H1 (cell line): Measurements from ENCODE around the gene KIAA0319L. TPM values are rescaled to one million over a fixed set of nuclear protein-coding genes. Genes with fewer than 3 reads are reported as not detected.

Source experiments
- CTCF ChIA-PET: fragments of 300-600 bp; sonication (Branson Sonifier 250); formaldehyde crosslinking; loops from one replicate; lab custom pipeline; 2021; ENCODE audit not compliant: partially characterized antibody; lab: Charles Lee
- POLR2A ChIA-PET: fragments of 300-600 bp; sonication (Branson Sonifier 250); formaldehyde crosslinking; loops from one replicate; lab custom pipeline; 2021; ENCODE audit warnings: inconsistent platforms; ENCODE audit not compliant: partially characterized antibody; lab: Charles Lee
- DNase-seq, 2 experiments: peaks; one replicate each; pipeline versions ENCODE4 v3.0.0 to v3.0.0-alpha.2; 2010 to 2022; ENCODE audit warnings: low spot score in 2 of 2, low read depth in 1 of 2, mixed read lengths in 1 of 2
- FAIRE-seq: peaks from 2 replicates; lab custom pipeline; 2011; peaks lifted over from hg19 to GRCh38; lab: Jason Lieb, UNC
- H2AFZ ChIP-seq: 2 replicates; pipeline ENCODE4 v1.8.1; 2012; ENCODE audit warnings: low read length, inconsistent platforms
- H2AK5ac ChIP-seq: 2 replicates; pipeline ENCODE4 v1.6.1; 2013; ENCODE audit warnings: low read depth, low read length
- H2BK120ac ChIP-seq: replicated peaks from 2 replicates; pipeline ENCODE3; 2013; ENCODE audit warnings: low read depth, low read length, inconsistent platforms
- H2BK12ac ChIP-seq: 2 replicates; pipeline ENCODE4 v1.6.1; 2013; ENCODE audit warnings: low read depth, low read length
- H2BK15ac ChIP-seq: 2 replicates; pipeline ENCODE4 v1.6.1; 2013; ENCODE audit warnings: low read length
- H2BK20ac ChIP-seq: 2 replicates; pipeline ENCODE4 v1.6.1; 2013; ENCODE audit warnings: low read length
- H2BK5ac ChIP-seq: 2 replicates; pipeline ENCODE4 v1.6.1; 2013; ENCODE audit warnings: low read depth, low read length
- H3K14ac ChIP-seq: 2 replicates; pipeline ENCODE4 v1.6.1; 2013; ENCODE audit warnings: inconsistent platforms; ENCODE audit not compliant: insufficient read length
- H3K18ac ChIP-seq: 2 replicates; pipeline ENCODE4 v1.6.1; 2013; ENCODE audit warnings: low read length; ENCODE audit errors: extremely low read depth
- H3K23ac ChIP-seq: 2 replicates; pipeline ENCODE4 v1.6.1; 2013; ENCODE audit warnings: inconsistent platforms; ENCODE audit not compliant: insufficient read length
- H3K23me2 ChIP-seq: 2 replicates; pipeline ENCODE4 v1.6.1; 2013; ENCODE audit warnings: low read depth, low read length
- H3K27ac ChIP-seq: 2 replicates; pipeline ENCODE4 v1.6.1; 2011; ENCODE audit warnings: low read depth, low read length, inconsistent platforms
- H3K27me3 ChIP-seq, 4 experiments: replicated peaks in 1 of 4; 1 replicate in 1 of 4; 2 replicates in 3 of 4; pipeline versions ENCODE4 v1.6.1 to v1.8.1; 2011 to 2013; ENCODE audit warnings: low read length in 3 of 4, mild to moderate bottlenecking in 3 of 4, inconsistent platforms in 2 of 4, mixed read lengths in 2 of 4, moderate library complexity in 1 of 4; ENCODE audit not compliant: control insufficient read depth in 3 of 4, insufficient read depth in 3 of 4; ENCODE audit errors: extremely low read depth in 1 of 4
- H3K36me3 ChIP-seq, 4 experiments: 2 replicates each; pipeline versions ENCODE4 v1.6.1 to v1.8.1; 2011 to 2013; ENCODE audit warnings: mild to moderate bottlenecking in 4 of 4, low read length in 3 of 4, moderate library complexity in 2 of 4, control low read depth in 1 of 4, inconsistent platforms in 1 of 4; ENCODE audit not compliant: insufficient read depth in 4 of 4, control insufficient read depth in 2 of 4
- H3K4ac ChIP-seq: replicated peaks from 2 replicates; pipeline ENCODE3; 2013; ENCODE audit warnings: low read length, low read depth, mixed read lengths, inconsistent platforms; ENCODE audit not compliant: insufficient read length
- H3K4me1 ChIP-seq, 4 experiments: replicated peaks in 1 of 4; 1 replicate in 1 of 4; 2 replicates in 3 of 4; pipeline versions ENCODE4 v1.6.1 to v1.8.1; 2011 to 2013; ENCODE audit warnings: low read length in 3 of 4, inconsistent platforms in 2 of 4, mixed read lengths in 1 of 4; ENCODE audit not compliant: insufficient read depth in 4 of 4, control insufficient read depth in 3 of 4
- H3K4me2 ChIP-seq, 2 experiments: 2 replicates each; pipeline versions ENCODE4 v1.6.1 to v1.8.1; 2011 to 2013; ENCODE audit warnings: low read depth in 2 of 2, low read length in 2 of 2, control low read depth in 1 of 2, inconsistent platforms in 1 of 2, mild to moderate bottlenecking in 1 of 2; ENCODE audit not compliant: insufficient read depth in 1 of 2
- H3K4me3 ChIP-seq, 4 experiments: fragments of 200-600, 300-600 bp in 1 of 4; sonication (generic), shearing (Covaris generic), sonication (Bioruptor Twin) in 1 of 4; 2 replicates each; pipeline versions ENCODE4 v1.5.1 to v1.8.1; 2011 to 2016; ENCODE audit warnings: low read length in 4 of 4, low read depth in 3 of 4, control low read depth in 2 of 4, inconsistent platforms in 2 of 4, mild to moderate bottlenecking in 2 of 4, mixed read lengths in 1 of 4, moderate library complexity in 1 of 4; ENCODE audit not compliant: insufficient read depth in 2 of 4; ENCODE audit errors: extremely low read depth in 1 of 4
- H3K56ac ChIP-seq: replicated peaks from 2 replicates; pipeline ENCODE3; 2013; ENCODE audit warnings: low read depth, mild to moderate bottlenecking, mixed read lengths, low read length, inconsistent platforms; ENCODE audit not compliant: insufficient read length
- H3K79me1 ChIP-seq: 2 replicates; pipeline ENCODE4 v1.6.1; 2013; ENCODE audit warnings: low read depth, low read length, control low read depth
- H3K79me2 ChIP-seq, 2 experiments: 2 replicates each; pipeline versions ENCODE4 v1.6.1 to v1.8.1; 2012 to 2013; ENCODE audit warnings: low read length in 2 of 2, mild to moderate bottlenecking in 2 of 2, inconsistent platforms in 1 of 2; ENCODE audit not compliant: insufficient read depth in 2 of 2, control insufficient read depth in 1 of 2
- H3K9ac ChIP-seq, 4 experiments: replicated peaks in 1 of 4; 1 replicate in 1 of 4; 2 replicates in 3 of 4; pipeline versions ENCODE4 v1.6.1 to v1.8.1; 2011 to 2013; ENCODE audit warnings: low read depth in 3 of 4, low read length in 3 of 4, control low read depth in 2 of 4, mild to moderate bottlenecking in 2 of 4, moderate library complexity in 2 of 4, inconsistent platforms in 1 of 4; ENCODE audit errors: extremely low read depth in 1 of 4
- H3K9me3 ChIP-seq, 2 experiments: 2 replicates each; pipeline versions ENCODE4 v1.6.1 to v1.8.1; 2012 to 2013; ENCODE audit warnings: mild to moderate bottlenecking in 2 of 2, moderate library complexity in 2 of 2, control low read depth in 1 of 2, inconsistent platforms in 1 of 2, low read depth in 1 of 2, low read length in 1 of 2, mixed read lengths in 1 of 2; ENCODE audit not compliant: insufficient read depth in 2 of 2
- H4K20me1 ChIP-seq, 2 experiments: replicated peaks in 1 of 2; 2 replicates each; pipeline versions ENCODE3 to v1.8.1; 2011 to 2013; ENCODE audit warnings: inconsistent platforms in 2 of 2, low read length in 2 of 2, mild to moderate bottlenecking in 1 of 2; ENCODE audit not compliant: insufficient read depth in 2 of 2, control insufficient read depth in 1 of 2
- H4K5ac ChIP-seq: 2 replicates; pipeline ENCODE4 v1.6.1; 2013; ENCODE audit warnings: low read length, low read depth, mixed read lengths, inconsistent platforms; ENCODE audit not compliant: insufficient read length
- H4K8ac ChIP-seq: 2 replicates; pipeline ENCODE4 v1.8.0; 2013; ENCODE audit warnings: mild to moderate bottlenecking, moderate library complexity, low read length, inconsistent platforms; ENCODE audit not compliant: insufficient read depth; ENCODE audit errors: extremely low read depth
- H4K91ac ChIP-seq: replicated peaks from 2 replicates; pipeline ENCODE3; 2013; ENCODE audit warnings: low read length, mixed read lengths, inconsistent platforms; ENCODE audit not compliant: insufficient read length
- BACH1 ChIP-seq: IDR thresholded peaks from 2 replicates; pipeline ENCODE4 v1.6.1; 2012; ENCODE audit warnings: low read length, improper control_type of control experiment
- BCL11A ChIP-seq, 2 experiments: IDR thresholded peaks; one replicate each; pipeline ENCODE4 v1.6.1; 2011; ENCODE audit warnings: low read depth in 2 of 2, low read length in 2 of 2, mild to moderate bottlenecking in 2 of 2
- GABPA ChIP-seq: IDR thresholded peaks from 2 replicates; pipeline ENCODE4 v1.6.1; 2011; ENCODE audit warnings: mild to moderate bottlenecking, low read length, moderate library complexity, borderline replicate concordance; ENCODE audit not compliant: insufficient read depth
- KDM1A ChIP-seq: fragments of 200-600, 300-600 bp; sonication (generic); IDR thresholded peaks from 2 replicates; pipeline ENCODE4 v1.7.1; 2016; ENCODE audit warnings: mild to moderate bottlenecking, low read length, borderline replicate concordance
- RFX5 ChIP-seq: IDR thresholded peaks from 2 replicates; pipeline ENCODE4 v1.6.1; 2011; ENCODE audit warnings: low read depth, low read length, improper control_type of control experiment, borderline replicate concordance
- RXRA ChIP-seq: IDR thresholded peaks from 2 replicates; pipeline ENCODE4 v1.6.1; 2011; ENCODE audit warnings: low read depth, mild to moderate bottlenecking, low read length, moderate library complexity; ENCODE audit not compliant: insufficient read depth
- SIN3A ChIP-seq, 2 experiments: IDR thresholded peaks in 1 of 2; conservative IDR thresholded peaks in 1 of 2; 2 replicates each; pipeline ENCODE4 v1.6.1; 2011 to 2012; ENCODE audit warnings: low read length in 2 of 2, improper control_type of control experiment in 1 of 2, low read depth in 1 of 2, mild to moderate bottlenecking in 1 of 2
- SIRT6 ChIP-seq: IDR thresholded peaks from one replicate; pipeline ENCODE4 v1.7.1; 2012; ENCODE audit warnings: low read length, inconsistent platforms
- SIX5 ChIP-seq: IDR thresholded peaks from 2 replicates; pipeline ENCODE4 v1.6.1; 2011; ENCODE audit warnings: mild to moderate bottlenecking, low read depth, low read length
- TCF12 ChIP-seq: IDR thresholded peaks from 2 replicates; pipeline ENCODE4 v1.6.1; 2011; ENCODE audit warnings: low read depth, mild to moderate bottlenecking, low read length
- WGBS, 2 experiments: shearing (Covaris generic) in 1 of 2; methylation state at CpG; one replicate each; pipeline versions ENCODE4 v1.1.6 to v1.1.7; 2013 to 2015; ENCODE audit warnings: low lambda C conversion rate in 2 of 2, mixed read lengths in 2 of 2, inconsistent platforms in 1 of 2, low coverage in 1 of 2, missing lambda C conversion rate in 1 of 2; ENCODE audit not compliant: insufficient replicate concordance in 2 of 2, insufficient coverage in 1 of 2, insufficient read length in 1 of 2; ENCODE audit errors: extremely low coverage in 1 of 2, missing lambda C conversion rate in 1 of 2; 5-methylcytosine and 5-hydroxymethylcytosine counted together
- polyA plus RNA-seq, 7 experiments: library from polyadenylated mRNA; depleted of rRNA in 3 of 7; stranded (reverse) in 5 of 7; unstranded in 2 of 7; fragments of >200 nt in 5 of 7; fragments of 200-250 nt in 2 of 7; gene quantifications; 1 replicate in 5 of 7; 2 replicates in 1 of 7; 4 replicates in 1 of 7; pipeline versions ENCODE4 v1.2.1 to v1.2.3, GENCODE V29; 2011 to 2013; ENCODE audit warnings: missing spikeins in 2 of 7, mixed read lengths in 2 of 7
- total RNA-seq: library from RNA; stranded (reverse); fragmentation: NEBNext Ultra II Directional; extraction: Animal tissue kit (Norgen Biotek cat#: 25700); gene quantifications from 2 replicates; pipeline ENCODE4 v1.2.1, GENCODE V29; 2021

Gene KIAA0319L
- total and polyA plus RNA-seq, 2 of the 8 experiments (the other 6 are each of a cell fraction or from before 2014, with no cell fraction given), result 40.1 to 55.7 TPM

GRCh38 chr1:35502242-35502641 is 55.0 kb downstream of the KIAA0319L start:
- WGBS, 2 experiments, result 87% methylated on average over 2 of the region's 2 CpGs; no CpG with 5 or more reads in 1 of the 2 experiments
- no peak overlapping the region for H2BK12ac ChIP-seq
- H3K4me1 ChIP-seq, result no peaks in the 10 kb centered on the region
- CTCF ChIA-PET, result interaction anchor here (0.7 to 1.7 kb wide), 2 partner anchors 9 to 50 kb away, joined by 3 to 4 read pairs; no protein-coding TSS in a partner anchor
- no peak overlapping the region for H3K4ac ChIP-seq
- no peaks in the 10 kb centered on the region for H3K9me3 ChIP-seq
- FAIRE-seq, result no peak
- no peaks in the 10 kb centered on the region for H3K27me3 ChIP-seq
- peaks cover under 1 to 4% of the 10 kb centered on the region in 2 experiments for H4K20me1 ChIP-seq
- no peak overlapping the region for H3K23ac ChIP-seq
- H3K14ac ChIP-seq, result no peak overlapping the region
- no peak overlapping the region; the same call in 1 of the 2 replicates for H4K8ac ChIP-seq
- no peak overlapping the region for H2BK5ac ChIP-seq
- no peak overlapping the region for H2AFZ ChIP-seq
- H3K23me2 ChIP-seq, result no peaks in the 10 kb centered on the region
- H2AK5ac ChIP-seq, result no peak overlapping the region
- no peak overlapping the region for H3K9ac ChIP-seq
- H2BK15ac ChIP-seq, result no peak overlapping the region
- H3K18ac ChIP-seq, result no peak overlapping the region
- H4K5ac ChIP-seq, result no peak overlapping the region
- no peak overlapping the region for H3K27ac ChIP-seq
- no peaks in the 10 kb centered on the region for H3K79me1 ChIP-seq
- no peak overlapping the region for H3K4me2 ChIP-seq
- no peak overlapping the region for H2BK120ac ChIP-seq
- no peak overlapping the region for H3K4me3 ChIP-seq
- TF ChIP-seq TCF12, result no peak
- TF ChIP-seq BCL11A (IDR thresholded peaks at IDR 0.05; ENCODE audit: low read depth in 2 of 2, low read length in 2 of 2), result no peak
- TF ChIP-seq SIRT6, result no peak
- no peak for TF ChIP-seq SIX5
- TF ChIP-seq BACH1, result no peak
- TF ChIP-seq RXRA, result no peak
- no peak for TF ChIP-seq GABPA
- TF ChIP-seq KDM1A, result no peak
- TF ChIP-seq RFX5, result no peak
- no peak for TF ChIP-seq SIN3A (conservative IDR thresholded peaks at IDR 0.05 in 1 of 2, IDR thresholded peaks at IDR 0.05 in 1 of 2; ENCODE audit: low read depth in 1 of 2, low read length in 2 of 2)
- peaks cover 3 to 15% (median 3%) of the 10 kb centered on the region in 4 experiments; a peak in 6 of 8 replicates for H3K36me3 ChIP-seq
- POLR2A ChIA-PET, result interaction anchor here (1.1 kb wide), 1 partner anchor 43 kb away, joined by 3 read pairs; no protein-coding TSS in a partner anchor
- no peak overlapping the region for H2BK20ac ChIP-seq
- H3K56ac ChIP-seq, result no peak overlapping the region
- no peak for DNase-seq
- no peaks in the 10 kb centered on the region; a peak in 1 of 4 replicates for H3K79me2 ChIP-seq
- H4K91ac ChIP-seq, result no peak overlapping the region
